Activated naive CD4-positive, alpha-beta T cell treated with anti-CD3 and anti-CD28 coated beads, Interleukin-2, amount 50 U/mL, for 24 hours (primary cell): Measurements from ENCODE around the gene RAB22A.
"Not testable (repeated sequence)": the region's sequence is repeated elsewhere in the genome, so short reads cannot be mapped to it uniquely, and the experiment has no call there.

ENCODE experiments used
- H3K27ac Mint-ChIP-seq: one replicate; pipeline ENCODE4 v1.8.0; 2021; ENCODE audit warnings: mild to moderate bottlenecking, mixed read lengths
- H3K27me3 Mint-ChIP-seq: one replicate; pipeline ENCODE4 v1.8.0; 2021; ENCODE audit warnings: mixed read lengths
- H3K36me3 Mint-ChIP-seq: one replicate; pipeline ENCODE4 v1.8.0; 2021; ENCODE audit warnings: mixed read lengths
- H3K4me1 Mint-ChIP-seq: one replicate; pipeline ENCODE4 v1.8.0; 2021; ENCODE audit warnings: mixed read lengths
- H3K4me3 Mint-ChIP-seq: one replicate; pipeline ENCODE4 v1.8.0; 2021; ENCODE audit warnings: mild to moderate bottlenecking, mixed read lengths
- H3K9me3 Mint-ChIP-seq: one replicate; pipeline ENCODE4 v1.8.0; 2021; ENCODE audit warnings: mixed read lengths

RAB22A gene

DNA sequence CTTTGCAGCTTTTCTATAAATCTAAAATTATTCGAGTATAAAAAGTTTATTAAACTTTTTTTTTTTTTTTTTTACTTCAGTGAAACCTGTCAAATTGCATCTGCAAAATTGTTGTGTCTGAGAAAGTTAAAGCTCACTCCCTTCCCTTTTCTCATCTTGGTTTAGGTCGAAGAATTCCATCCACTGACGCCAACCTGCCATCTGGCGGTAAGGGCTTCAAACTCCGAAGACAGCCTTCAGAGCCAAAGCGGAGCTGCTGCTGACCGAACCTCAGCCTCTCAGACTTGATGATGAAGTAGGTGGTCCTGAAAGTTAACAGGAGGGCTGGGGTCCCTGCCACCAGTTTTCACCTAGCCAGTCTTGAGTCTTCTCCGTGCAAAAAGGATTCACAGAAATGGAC lies 49.9 kb downstream of the RAB22A start:
- Mint-ChIP-seq H3K36me3 (peaks cover 3% of the 10 kb centered on the region), H3K4me3 (no peak overlapping the region), H3K27ac (no peak overlapping the region), H3K4me1 (no peaks in the 10 kb centered on the region), H3K27me3 (no peaks in the 10 kb centered on the region), H3K9me3 (no peaks in the 10 kb centered on the region)

DNA sequence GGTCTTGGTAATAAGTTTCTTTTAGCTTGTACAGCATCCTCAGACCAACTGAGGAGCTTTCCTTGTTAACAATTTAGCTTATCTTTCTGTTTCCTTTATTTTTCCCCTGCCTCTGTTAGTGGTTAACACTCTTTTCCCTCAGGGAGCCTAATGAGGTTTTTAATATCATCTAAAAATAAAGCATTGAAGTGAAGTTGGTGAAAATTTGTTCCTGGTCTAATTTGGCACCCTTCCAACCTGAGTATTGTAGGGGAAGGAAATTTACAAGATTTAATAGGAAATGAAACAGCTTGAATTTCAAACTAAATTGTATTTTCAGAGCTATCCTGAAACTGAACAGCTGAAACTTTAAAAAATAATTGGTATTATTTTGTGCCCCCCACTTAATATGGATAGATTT lies 51.4 kb downstream of the RAB22A start:
- Mint-ChIP-seq H3K36me3 (peaks cover 4% of the 10 kb centered on the region), H3K27ac (no peak overlapping the region), H3K27me3 (no peaks in the 10 kb centered on the region), H3K9me3 (no peaks in the 10 kb centered on the region), H3K4me3 (no peak overlapping the region), H3K4me1 (peaks cover 2% of the 10 kb centered on the region)

DNA sequence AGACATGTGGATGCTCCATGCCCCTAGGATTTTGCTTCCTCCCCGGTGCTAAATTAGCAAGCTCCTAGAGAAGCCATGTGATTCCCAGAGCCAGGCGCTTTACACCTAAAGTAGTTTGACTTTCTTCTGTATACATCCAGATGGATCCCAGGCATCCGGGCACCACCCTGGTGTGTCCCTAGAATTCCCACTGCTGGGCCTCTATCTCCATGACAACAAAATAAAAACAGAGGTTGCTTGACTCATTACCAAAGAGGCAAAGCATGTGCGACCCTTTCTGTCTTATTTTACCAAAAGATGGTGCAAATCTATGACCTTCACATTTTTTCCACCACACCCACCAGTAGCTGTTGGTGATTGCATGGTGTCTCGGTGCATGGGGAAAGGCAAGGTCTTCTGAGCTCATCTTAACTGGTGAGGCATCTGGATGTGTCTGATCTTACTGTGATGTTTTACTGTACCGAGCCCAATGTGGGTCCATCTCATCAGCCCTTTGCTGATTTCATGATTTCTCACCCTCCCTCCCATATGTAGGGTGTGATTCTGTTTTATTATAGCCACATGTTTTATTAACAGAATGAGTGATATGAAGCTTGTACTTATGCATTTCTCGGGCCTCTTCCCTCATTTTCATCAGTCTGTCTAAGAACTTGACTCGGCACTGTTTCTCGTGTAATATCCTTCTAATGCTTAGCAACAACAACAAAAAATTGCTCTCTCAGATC lies 52.1 kb downstream of the RAB22A start:
- Mint-ChIP-seq H3K4me3 (no peak overlapping the region), H3K27me3 (no peaks in the 10 kb centered on the region), H3K4me1 (peaks cover 6% of the 10 kb centered on the region), H3K9me3 (no peaks in the 10 kb centered on the region), H3K36me3 (peaks cover 8% of the 10 kb centered on the region), H3K27ac (no peak overlapping the region)

DNA sequence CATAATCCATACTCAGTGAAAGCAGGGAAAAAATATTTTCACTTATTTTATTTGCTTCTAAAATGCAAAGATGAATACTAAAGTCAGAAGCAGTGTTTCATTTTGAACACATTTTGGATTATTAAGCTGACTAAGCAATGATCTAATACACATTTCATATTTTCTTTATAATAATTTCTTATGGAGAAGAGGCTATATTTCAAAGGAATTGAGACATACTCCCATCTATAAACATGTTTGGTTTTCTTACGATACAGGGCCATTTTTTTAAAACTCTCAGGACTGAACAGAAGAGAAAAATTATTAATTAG lies 52.6 kb downstream of the RAB22A start:
- Mint-ChIP-seq H3K27me3 (no peaks in the 10 kb centered on the region), H3K27ac (no peak overlapping the region), H3K9me3 (no peaks in the 10 kb centered on the region), H3K4me3 (no peak overlapping the region), H3K4me1 (peaks cover 6% of the 10 kb centered on the region), H3K36me3 (peaks cover 8% of the 10 kb centered on the region)

DNA sequence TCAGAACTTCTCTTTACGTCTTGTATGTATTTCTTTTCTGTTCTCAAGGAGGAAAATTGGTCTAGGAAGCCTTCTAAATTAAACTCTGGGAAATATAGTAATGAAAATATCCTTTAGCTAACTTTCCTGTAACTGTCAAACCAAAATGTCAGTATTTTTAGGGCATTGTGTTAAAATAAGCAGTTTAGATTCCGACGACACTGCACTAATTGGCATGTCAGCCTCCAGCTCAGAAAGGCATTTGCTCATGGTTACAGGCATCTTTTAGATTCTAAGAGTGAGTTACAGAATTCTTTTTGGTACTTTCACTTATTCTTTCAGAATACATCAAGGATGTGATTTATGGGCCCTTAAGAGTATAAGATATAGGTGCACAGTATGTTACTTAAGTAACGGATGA lies 53.5 kb downstream of the RAB22A start:
- Mint-ChIP-seq H3K27ac (no peak overlapping the region), H3K27me3 (no peaks in the 10 kb centered on the region), H3K9me3 (no peaks in the 10 kb centered on the region), H3K36me3 (peaks cover 8% of the 10 kb centered on the region), H3K4me1 (peaks cover 6% of the 10 kb centered on the region), H3K4me3 (no peak overlapping the region)

DNA sequence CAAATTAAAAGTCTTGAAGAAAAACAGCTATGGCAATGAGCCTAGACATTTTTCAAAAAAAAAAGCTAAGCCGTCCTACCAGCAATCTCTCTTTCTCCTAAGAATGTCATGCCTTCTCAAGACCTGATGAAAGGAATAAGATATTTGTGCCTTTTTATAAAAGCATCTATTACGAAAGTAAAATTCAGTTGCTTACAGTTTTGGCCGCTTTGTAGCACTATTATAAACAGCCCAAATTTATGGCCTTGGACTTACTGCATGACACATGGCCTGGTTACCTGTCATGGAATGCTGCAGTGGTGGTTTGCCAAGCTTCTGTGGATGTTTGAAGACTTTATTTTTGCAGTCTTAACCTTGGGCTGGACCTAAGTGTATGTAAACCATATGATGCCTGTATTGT lies 57.4 kb downstream of the RAB22A start:
- Mint-ChIP-seq H3K27ac (no peak overlapping the region), H3K27me3 (no peaks in the 10 kb centered on the region), H3K36me3 (peaks cover 8% of the 10 kb centered on the region), H3K9me3 (no peaks in the 10 kb centered on the region), H3K4me1 (peaks cover 6% of the 10 kb centered on the region), H3K4me3 (no peak overlapping the region)

DNA sequence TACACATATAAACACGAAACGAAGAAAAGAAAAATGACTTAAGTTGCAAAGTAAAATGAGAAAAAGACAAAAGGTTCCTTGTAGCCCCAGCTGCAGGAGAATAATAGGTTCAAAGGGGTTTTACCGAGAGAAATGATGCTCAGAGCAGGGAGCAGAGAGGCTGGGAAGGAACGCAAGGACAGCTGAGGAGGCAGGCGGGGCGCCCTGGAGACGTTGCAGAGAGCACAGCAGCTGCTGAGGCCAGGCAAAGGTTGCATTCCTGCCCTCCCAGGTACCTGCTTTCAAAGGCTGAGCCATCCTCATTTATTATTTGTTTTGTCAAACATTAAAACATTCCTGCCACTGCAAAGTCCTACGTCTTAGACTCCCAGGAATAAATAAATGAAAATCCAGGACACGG lies 63.3 kb downstream of the RAB22A start:
- Mint-ChIP-seq H3K4me3 (no peak overlapping the region), H3K4me1 (no peaks in the 10 kb centered on the region), H3K27ac (no peak overlapping the region), H3K27me3 (peaks cover 1% of the 10 kb centered on the region), H3K36me3 (no peaks in the 10 kb centered on the region), H3K9me3 (no peaks in the 10 kb centered on the region)

DNA sequence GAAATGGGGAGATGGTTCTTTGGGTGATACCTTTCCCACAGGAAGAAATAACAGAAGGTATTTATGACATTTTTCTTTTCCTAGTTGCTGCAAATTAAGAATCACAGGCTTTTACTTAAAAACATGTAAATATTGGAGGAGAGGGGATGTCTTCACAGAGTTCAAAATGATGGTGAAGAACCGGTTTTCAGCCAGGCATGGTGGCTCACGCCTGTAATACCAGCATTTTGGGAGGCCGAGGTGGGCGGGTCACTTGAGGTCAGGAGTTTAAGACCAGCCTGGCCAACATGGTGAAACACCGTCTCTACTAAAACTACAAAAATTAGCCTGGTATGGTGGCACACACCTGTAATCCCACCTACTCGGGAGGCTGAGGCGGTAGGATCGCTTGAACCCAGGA lies 63.8 kb downstream of the RAB22A start:
- H3K4me3 Mint-ChIP-seq, H3K27me3 Mint-ChIP-seq, H3K36me3 Mint-ChIP-seq, H3K4me1 Mint-ChIP-seq, H3K27ac Mint-ChIP-seq, H3K9me3 Mint-ChIP-seq: not testable (repeated sequence)

DNA sequence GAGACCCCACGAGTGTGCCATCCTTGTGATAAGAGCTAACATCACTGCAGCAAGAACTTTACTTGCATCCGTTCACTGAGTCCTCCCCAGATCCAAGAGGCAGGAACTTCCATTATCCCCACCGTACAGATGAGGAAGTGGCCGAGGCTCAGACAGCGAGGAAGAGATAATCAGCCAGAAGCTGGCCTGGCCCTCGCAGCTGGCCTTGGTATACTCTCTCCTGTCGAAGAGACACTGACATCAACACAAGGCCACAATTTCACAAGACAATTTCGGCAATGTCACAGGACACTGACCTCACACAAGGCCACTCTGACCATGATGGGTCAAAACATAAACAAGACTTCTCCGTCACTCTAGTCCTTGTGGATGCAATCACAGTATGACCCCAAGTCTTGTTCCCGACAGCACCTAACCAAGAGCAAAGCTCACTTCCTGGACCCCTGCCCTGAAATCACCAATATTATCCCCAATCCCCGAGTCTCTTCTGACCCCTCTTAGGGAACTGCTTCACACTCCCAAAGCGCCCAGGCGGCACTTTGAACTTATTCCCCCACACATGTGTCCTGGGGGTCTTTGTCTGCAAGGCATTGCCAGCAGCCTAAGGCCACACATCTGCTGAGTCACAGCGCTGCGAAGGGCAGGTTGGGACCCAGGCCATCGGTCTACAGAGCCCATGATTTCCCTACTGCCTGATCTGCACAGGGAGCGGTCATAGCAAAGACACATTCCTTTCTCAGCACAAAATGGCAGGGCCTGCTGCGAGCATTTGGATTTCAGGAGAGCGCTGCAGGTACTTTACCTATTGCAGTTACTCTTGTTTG lies 64.7 kb downstream of the RAB22A start:
- no peaks in the 10 kb centered on the region for H3K4me1 Mint-ChIP-seq

DNA sequence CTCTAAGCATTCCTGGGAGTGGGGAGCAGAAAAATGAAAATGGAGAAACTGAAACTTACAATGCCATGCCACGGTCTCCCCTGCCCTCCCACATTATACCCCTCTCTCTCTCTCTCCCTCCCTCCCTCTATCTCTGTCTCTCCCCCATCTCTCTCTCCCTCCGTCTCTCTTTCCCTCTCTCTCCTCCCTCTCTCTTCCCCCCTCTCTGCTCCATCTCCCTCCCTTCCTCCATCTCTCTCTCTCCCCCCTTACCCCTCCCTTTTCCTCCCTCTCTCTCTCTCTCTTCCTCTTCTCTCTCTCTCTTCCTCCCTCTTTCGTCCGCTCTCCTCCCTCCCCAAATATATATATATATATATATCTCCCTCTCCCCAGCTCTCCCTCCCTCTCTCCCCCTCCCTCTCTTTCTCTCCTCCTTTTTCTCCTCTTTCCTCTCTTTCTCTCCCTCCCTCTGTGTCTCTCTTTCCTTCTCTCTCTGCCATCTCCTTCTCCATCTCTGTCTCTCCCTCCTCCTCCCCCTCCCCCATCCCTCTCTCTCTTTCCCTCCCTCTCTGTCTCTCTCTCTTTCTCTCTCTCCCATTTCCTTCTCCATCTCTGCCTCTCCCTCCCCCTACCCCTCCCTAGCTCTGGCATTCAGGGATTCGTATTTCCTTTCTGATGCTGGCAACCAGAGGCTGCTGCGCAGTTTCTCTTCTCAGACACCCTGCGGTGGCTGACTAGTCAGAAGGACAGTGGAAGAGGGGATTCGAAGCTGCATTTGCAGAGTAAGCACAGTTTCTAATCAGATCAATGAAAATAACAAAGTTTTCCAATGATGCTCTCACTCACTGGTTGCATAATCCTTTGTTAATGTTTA lies 65.6 kb downstream of the RAB22A start:
- H3K27me3 Mint-ChIP-seq, result peaks cover 3% of the 10 kb centered on the region
- no peak overlapping the region for H3K27ac Mint-ChIP-seq
- no peak overlapping the region for H3K4me3 Mint-ChIP-seq
- H3K36me3 Mint-ChIP-seq, result no peaks in the 10 kb centered on the region
- H3K9me3 Mint-ChIP-seq, result no peaks in the 10 kb centered on the region
- no peaks in the 10 kb centered on the region for H3K4me1 Mint-ChIP-seq

More for the DNA sequence above, 64.7 kb downstream of the RAB22A start:
- Mint-ChIP-seq H3K36me3 (no peaks in the 10 kb centered on the region), H3K4me3 (no peak overlapping the region), H3K27ac (no peak overlapping the region), H3K9me3 (no peaks in the 10 kb centered on the region), H3K27me3 (peaks cover 1% of the 10 kb centered on the region)

DNA sequence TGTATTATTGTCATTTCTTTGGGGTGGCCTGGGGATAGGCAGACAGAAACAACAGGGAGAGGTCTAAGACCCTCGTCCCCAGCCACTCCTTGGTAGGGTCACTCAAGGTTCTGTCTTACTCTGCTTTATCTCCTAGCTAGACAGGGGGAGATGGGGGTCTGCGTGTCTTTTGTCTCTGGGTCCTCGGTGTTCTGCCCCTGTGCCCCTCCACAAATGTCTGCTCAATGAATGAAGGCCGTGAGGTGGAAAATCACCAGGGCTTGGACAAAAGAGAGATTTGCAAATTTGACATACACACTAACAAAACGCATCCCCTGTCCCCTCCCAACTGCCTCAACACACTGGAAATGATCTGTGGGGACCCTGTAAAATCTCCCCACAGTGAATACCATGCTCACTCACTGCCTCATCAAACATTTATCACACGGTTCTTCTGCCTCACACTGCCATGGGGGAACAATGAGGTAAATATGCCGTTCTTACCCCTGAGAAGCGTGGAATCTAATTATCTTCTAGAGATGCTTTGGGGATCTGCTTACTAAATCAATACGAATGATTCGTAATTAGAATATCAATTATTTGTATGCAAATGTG lies 66.3 kb downstream of the RAB22A start:
- peaks cover 3% of the 10 kb centered on the region for H3K27me3 Mint-ChIP-seq
- H3K4me3 Mint-ChIP-seq, result no peak overlapping the region
- no peaks in the 10 kb centered on the region for H3K4me1 Mint-ChIP-seq
- H3K27ac Mint-ChIP-seq, result no peak overlapping the region
- H3K36me3 Mint-ChIP-seq, result peaks cover 2% of the 10 kb centered on the region
- H3K9me3 Mint-ChIP-seq, result no peaks in the 10 kb centered on the region

DNA sequence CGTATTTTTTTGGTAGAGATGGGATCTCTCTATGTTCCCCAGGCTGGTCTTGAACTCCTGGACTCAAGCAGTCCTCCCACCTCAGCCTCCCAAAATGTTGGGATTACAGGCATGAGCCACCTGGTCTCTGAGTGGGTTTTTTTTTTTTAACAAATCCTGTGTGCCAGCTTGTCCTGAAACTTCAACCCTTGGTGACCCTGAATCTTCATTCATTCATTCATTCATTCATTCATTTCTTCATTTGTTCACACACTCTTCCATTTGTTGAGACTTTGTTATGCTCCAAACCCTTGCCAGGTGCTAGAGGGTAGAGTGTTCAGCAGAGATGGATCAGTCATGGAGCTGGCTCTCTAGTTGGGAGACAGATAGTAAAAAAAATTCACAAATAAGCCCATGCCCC lies 67.5 kb downstream of the RAB22A start:
- H3K4me1 Mint-ChIP-seq, result no peaks in the 10 kb centered on the region
- no peak overlapping the region for H3K27ac Mint-ChIP-seq

DNA sequence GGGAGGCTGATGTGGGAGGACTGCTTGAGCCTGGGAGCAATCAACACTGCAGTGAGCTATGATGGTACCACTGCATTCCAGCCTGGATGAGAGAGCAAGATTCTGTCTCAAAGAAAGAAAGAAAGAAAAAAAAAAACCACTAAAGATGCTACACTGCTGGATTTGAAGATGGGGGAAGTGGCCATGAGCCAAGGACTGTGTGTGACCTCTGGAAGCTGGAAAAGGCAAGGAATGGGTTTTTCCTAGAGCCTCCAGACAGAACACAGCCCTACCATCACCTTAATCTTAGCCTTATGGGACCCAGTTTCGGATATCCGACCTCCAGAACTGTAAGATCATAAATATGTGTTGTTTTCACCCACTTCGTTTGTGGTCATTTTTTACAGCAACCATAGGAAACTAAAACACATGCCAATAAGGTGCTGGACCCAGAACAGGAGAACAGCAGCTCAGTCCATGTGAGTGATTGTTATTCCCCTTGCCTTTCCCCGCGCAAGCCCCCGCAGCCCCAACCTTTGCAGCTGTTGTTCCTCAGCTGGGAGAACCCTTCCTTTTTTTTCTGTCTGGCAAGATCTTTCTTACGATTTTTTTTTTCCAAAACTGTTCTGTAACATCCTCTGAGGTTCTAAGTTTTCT lies 68.4 kb downstream of the RAB22A start:
- Mint-ChIP-seq H3K4me3 (no peak overlapping the region), H3K36me3 (peaks cover 3% of the 10 kb centered on the region), H3K27ac (no peak overlapping the region), H3K4me1 (no peaks in the 10 kb centered on the region), H3K27me3 (peaks cover 7% of the 10 kb centered on the region), H3K9me3 (no peaks in the 10 kb centered on the region)

More for the DNA sequence above, 67.5 kb downstream of the RAB22A start:
- H3K4me3 Mint-ChIP-seq, result no peak overlapping the region
- peaks cover 7% of the 10 kb centered on the region for H3K27me3 Mint-ChIP-seq
- H3K9me3 Mint-ChIP-seq, result no peaks in the 10 kb centered on the region
- peaks cover 3% of the 10 kb centered on the region for H3K36me3 Mint-ChIP-seq

DNA sequence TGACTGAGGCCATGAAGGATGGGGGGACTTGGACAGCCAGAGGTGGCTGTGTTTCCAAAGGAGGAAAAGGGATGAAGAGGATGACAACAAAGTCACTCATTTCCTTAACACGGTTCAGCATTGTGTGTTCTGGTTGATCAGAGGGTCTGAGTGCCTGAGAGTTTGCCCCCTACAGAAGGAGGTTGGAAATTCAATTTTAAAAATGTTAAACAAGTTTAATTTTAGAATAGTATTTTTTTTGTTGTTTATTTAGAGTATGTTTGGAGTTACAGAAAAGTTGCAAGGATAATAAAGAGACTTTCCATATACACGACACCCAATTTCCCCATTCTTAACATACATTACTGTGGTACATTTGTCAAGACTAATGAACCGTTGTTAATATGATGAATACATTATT lies 69.2 kb downstream of the RAB22A start:
- peaks cover 3% of the 10 kb centered on the region for H3K36me3 Mint-ChIP-seq
- H3K27me3 Mint-ChIP-seq, result peaks cover 7% of the 10 kb centered on the region

DNA sequence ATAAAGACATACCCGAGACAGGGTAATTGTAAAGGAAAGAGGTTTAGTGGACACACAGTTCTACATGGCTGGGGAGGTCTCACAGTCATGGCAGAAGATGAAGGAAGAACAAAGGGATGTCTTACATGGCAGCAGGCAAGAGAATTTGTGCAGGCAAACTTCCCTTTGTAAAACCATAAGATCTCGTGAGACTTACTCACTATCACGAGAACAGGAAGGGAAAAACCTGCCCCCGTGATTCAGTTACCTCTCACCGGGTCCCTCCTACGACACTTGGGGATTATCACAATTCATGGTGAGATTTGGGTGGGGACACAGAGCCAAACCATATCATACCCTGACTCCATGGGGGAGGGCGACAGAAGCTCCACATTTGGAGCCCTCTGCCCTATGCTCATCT lies 72.1 kb downstream of the RAB22A start:
- peaks cover 3% of the 10 kb centered on the region for H3K36me3 Mint-ChIP-seq
- H3K4me1 Mint-ChIP-seq, result no peaks in the 10 kb centered on the region
- no peak overlapping the region for H3K4me3 Mint-ChIP-seq
- no peak overlapping the region for H3K27ac Mint-ChIP-seq
- no peaks in the 10 kb centered on the region for H3K9me3 Mint-ChIP-seq
- peaks cover 7% of the 10 kb centered on the region for H3K27me3 Mint-ChIP-seq

More for the DNA sequence above, 69.2 kb downstream of the RAB22A start:
- Mint-ChIP-seq H3K4me3 (no peak overlapping the region), H3K9me3 (no peaks in the 10 kb centered on the region), H3K27ac (no peak overlapping the region), H3K4me1 (no peaks in the 10 kb centered on the region)
